ENCODE results near the gene PTPN5.

PTPN5 gene

DNA sequence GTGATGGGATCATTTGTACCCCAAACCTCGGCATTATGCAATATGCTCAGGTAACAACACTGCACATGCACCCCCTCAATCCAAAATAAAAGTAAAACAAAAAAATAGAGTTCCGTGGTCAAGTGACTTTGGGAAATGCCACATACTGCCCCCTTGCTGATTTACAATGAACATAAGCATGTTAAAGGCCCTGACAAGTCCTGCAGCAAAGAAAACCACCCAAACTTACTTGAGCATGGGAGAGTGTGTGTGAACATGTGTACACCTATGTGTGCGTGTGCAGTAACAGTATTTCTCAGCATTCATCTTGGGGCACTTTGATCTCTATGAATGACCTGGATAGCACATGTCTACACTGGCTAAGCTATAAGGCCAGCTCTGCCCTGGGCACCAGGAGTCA lies 49.8 kb downstream of the PTPN5 start:
- DNase-seq (ENCODE audit: low read depth in 3 of 3): no peak

DNA sequence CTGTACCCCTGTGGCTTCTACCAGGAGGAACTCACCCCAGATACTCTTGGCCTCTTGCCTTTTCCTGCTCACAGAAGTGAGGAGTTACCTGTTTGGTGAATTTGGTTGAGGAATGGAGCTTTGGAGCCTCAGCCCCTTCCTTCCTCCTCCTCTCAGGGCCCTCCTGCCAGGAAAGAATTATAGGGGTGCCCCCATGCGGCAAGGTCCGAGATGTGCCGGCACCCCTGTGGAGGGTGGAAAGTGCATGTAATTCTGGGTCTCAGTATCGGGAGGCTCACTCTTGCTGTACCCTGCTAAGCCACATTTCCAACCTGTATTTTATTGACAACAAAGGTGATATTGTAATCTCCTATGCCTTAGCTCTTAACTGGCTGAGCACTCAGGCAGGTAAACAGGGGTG lies 51.9 kb downstream of the PTPN5 start:
- DNase-seq (ENCODE audit: low read depth in 3 of 3): no peak

DNA sequence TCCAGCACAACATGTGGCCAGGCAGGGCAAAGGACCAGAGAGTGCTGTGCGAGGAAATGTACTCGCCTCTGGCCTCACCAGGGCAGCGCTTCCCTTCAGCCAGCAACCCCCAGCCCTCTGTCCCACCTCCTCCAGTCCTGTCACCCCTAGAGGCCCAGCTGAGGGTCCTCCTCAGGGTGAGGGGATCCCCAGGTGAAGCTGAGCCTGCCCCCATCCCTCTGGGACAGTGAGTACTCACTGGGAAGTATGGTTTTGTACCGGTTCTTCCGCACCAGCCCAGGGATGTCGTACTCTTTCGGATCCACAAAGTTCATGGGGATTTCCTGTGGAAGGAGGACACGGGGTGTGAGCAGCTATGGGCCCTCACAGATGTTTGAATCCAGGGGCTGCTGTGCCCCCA lies 54.0 kb downstream of the PTPN5 start:
- no peak for DNase-seq (ENCODE audit: low read depth in 3 of 3)

DNA sequence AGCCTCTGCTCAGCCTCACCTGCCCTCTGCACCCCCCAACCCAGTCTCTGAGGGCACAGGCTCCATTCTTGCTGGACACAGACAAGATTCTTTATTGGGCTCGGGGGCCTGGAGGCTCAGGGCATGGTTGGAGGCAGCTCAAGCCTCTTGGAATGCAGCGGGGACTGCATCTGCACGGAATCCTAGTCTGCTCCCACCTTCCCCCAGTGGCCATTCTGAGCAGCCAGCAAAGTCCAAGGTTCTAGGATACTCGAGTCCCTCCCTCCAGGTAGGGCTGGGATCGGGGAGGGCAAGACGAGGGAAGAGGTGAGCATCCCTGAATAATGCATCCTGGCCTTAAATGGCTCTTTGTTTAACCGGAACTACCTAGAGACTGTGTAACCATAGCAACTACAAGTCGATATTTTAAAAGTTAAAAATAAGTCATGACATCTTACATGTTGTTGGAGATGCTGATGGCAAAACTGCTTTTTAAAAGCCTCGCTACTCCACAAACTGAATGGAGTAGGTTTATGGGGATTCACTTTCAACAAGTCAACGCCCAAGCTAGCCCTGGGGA lies 54.9 kb downstream of the PTPN5 start:
- no peak for DNase-seq (ENCODE audit: low read depth in 3 of 3)

DNA sequence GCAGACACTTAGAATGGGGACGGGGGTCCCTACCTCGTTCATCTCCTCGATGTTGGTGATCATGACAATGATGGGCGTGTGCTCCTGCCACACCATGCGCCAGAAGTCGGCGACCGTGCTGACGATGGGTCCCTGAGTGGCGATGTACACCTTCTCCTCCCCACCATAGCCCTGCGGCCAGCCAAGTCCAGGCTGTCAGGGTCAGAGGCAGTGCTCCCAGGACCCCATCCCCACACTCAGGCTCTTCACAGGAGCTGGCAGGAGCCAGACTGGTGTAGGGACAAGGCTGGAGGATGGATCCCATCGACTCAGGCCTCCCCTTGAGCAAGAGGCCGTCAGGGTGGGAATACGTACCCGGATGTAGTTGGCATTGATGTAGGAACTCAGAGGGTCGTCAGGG lies 58.4 kb downstream of the PTPN5 start:
- no peak for DNase-seq (ENCODE audit: low read depth in 3 of 3)

DNA sequence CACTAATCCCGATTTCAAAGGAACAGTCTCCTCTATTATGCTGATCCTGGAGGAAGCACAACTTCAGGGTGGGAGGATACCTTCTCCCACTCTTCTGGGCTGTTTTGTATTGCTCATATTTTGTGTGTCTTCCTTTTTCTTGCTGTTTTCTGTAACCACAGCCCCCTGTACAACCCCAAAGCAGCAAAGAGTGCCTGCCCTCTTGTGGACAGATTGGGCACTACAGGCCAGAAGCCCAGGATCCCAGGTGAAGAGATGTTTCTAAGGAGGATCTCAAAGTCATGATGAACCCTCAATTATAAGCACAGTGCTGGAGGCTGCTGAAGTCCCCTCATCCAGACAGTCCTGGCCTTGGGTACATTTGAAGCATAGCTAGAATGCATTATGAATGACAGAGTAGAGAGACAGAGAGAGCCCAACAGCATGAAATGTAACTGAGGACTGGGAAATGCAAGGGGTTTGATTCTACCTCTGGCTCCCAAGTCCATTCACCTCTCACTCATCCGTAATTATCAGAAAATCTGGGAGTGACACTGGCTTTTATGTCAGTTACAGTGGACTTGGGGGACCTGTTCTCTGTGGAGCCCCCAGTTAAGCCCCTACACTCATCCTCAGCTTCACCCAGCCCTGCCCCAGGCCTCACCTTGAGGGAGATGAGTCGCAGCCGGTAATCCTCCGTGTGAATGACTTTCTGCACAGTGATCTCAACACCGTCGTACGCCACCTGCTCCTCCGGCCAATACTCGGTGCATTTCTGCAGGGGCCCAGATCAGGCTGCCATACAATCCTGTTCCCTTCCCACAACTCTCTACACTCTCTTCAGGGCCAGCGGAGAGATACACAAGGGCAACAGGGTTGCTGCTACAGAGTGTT lies 59.4 kb downstream of the PTPN5 start:
- DNase-seq (ENCODE audit: low read depth in 3 of 3): peak in 1 of 3 donors; percentile 47

DNA sequence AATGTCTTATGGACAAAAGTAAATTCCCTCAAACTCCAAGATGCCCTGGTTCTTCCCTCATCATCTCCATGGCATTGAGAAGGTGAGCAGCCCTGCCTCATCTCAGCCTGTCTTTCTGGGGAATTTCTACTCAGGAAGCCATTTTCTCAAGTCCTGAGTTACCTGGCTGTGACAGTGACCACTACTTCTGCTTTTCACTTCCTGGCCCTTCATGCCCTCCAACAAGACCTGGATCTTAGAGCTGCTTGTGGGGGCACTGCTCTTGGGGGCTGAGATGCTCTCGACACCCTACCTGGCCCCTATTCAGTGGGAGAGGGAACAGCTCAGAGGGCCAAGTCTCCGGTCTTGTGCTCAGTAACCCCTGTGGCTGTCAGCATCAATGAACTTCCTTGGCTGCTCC lies 60.2 kb downstream of the PTPN5 start:
- no peak for DNase-seq (ENCODE audit: low read depth in 3 of 3)

DNA sequence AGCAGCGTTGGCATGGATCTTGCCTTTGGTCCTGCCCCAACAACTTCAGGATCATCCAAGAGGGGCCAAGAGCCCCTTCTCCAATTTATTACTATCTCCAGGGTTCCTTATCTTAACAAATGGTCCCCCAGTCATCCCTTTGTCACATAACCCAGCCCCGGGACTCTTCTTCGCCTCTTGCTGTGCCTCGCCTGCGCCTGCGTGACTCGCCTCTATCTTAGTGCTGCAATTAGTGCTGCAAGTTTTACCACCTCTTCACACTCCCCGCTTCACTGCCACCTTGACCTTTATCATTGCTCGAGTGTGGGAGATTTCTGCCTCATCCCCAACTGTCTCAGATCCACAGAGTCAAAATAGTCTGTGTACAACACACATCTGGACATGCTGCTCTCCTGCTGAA lies 61.6 kb downstream of the PTPN5 start:
- no peak for DNase-seq (ENCODE audit: low read depth in 3 of 3)

DNA sequence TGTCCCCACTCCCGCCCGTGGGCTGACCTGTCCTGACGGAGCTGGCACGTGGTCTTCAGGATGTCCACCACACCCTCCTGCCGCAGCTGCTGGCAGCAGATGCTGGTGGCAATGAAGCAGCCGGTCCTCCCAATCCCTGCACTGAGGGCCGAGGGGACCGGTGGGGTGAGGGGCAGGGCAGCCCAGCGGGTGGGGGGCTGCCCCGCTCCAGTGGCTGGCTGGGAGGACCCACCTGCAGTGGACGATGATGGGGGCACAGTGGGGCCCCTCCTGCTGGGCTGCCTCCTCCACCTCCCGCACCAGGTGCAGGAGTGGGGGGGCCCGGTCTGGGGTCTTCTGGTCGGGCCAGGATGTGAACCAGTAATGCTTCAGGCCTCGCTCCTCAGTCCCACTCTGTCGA lies 62.2 kb downstream of the PTPN5 start:
- DNase-seq (ENCODE audit: low read depth in 3 of 3): no peak

DNA sequence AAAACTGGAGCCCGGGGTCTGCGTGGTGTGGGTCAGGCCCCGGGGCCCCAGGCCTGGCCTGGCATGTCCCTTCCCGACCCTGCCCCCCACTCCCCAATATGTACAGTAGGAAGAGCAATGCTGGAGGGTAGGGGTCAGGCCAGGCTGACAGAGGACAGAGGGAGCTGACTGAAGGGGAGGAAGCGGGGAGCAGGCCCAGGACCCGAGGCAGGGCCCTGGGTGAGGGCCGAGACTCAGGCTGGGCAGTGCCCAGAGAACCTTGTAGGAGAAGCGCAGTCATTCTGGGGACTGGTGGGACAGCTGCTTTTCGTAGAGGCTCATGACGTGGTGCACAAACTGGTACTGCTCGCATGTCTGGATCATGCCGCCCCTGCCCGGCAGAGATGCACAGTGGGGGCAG lies 62.9 kb downstream of the PTPN5 start:
- DNase-seq (ENCODE audit: low read depth in 3 of 3): no peak

DNA sequence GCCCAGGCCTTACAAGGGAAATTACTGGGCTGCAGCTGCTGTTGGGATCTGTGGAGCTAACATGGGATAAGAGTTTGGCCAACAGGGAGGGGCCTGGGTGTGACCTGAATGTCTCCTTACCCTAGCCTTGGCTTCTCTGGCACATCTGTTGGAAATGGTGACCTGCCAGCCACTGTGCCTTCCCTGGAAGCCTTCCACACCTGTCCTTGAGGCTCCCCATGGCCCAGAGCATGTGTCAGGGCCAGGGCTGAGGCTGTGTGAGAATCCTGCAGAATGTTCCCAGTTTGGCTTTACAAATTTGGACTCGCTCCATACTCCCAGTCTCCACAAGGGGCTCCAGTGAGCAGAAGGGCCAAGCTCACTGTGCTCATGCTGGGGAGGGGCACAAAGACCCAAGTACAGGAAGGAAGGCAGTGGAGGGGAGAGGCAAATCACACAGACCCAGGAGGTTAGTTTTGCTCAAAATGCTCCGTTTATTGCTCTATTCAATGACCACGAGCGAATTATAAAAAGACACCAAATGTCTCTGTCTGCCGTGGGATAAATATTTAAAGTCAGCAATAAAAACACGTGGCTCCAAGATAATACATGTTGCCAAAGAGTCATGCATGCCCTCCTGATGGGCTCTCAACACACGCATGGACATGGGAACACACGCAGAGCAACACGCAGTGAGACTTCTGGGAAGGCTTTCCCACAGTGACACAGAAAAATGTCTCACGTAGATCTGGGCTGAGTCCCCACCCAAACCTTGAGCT lies 63.9 kb downstream of the PTPN5 start:
- peak in 1 of 3 donors; percentile 52 for DNase-seq (ENCODE audit: low read depth in 3 of 3)

DNA sequence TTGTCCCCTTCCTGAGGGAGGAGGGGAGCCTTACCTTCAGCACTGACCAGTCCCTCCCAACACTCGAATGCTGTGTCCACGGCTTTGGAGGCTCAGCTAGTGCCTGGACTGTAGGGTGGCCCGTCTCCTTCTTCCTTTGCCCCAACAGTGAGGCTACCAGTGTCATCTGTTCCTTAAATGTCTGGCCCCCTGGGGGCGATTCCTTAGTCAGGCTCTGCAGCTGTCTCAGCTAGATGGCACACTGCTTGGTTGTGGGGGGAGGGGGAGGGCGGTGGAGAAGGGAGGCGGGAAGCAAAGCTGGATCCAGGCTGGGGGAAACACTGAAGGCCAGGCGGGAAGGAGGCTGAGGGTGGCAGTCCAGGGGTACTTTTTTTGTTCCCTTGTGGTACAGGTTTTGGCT lies 65.6 kb downstream of the PTPN5 start, which contains the start of gene IGSF22:
TSS of gene IGSF22 (minus strand) at position 149 of the 400 bp plus-strand sequence. CDS start 1,952 bp downstream, outside the sequence.
- DNase-seq (ENCODE audit: low read depth in 3 of 3): no peak

DNA sequence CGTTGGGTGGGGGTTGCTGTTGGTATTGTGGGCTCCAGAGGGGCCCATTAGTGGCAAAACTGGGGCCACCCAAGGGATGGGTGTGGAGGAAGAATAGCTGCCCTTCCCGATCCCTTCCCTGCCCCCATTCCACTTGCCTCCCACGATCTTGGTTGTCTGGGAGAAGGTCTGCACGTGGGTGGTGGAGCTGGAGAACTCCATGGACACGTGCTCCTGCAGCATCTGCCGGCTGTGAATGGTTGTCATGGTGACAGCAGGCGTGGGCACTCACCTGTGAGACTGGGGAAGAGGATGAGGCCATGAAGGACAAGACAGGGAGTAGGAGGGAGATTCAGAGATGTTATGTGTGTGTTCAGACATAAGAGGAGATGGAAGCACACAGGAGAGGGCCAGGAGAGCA lies 67.6 kb downstream of the PTPN5 start:
- DNase-seq (ENCODE audit: low read depth in 3 of 3): no peak

DNA sequence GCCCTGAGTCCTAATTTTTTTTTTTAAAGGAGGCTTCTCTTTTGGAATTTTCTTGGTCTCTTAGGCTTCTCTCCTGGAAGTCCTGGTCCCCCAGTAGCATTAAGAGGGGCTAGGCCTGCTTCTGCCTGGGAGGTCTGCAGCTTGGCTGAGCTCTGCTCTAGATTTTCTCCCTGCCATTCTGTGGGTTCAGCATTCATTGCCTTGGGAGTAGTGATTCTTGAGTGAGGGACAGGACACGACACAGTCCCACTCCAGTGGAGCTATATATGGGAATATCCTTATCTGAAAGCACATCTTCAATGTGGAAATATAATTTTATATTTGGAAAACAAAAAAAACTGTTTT lies 69.3 kb downstream of the PTPN5 start:
- no peak for DNase-seq (ENCODE audit: low read depth in 3 of 3)

DNA sequence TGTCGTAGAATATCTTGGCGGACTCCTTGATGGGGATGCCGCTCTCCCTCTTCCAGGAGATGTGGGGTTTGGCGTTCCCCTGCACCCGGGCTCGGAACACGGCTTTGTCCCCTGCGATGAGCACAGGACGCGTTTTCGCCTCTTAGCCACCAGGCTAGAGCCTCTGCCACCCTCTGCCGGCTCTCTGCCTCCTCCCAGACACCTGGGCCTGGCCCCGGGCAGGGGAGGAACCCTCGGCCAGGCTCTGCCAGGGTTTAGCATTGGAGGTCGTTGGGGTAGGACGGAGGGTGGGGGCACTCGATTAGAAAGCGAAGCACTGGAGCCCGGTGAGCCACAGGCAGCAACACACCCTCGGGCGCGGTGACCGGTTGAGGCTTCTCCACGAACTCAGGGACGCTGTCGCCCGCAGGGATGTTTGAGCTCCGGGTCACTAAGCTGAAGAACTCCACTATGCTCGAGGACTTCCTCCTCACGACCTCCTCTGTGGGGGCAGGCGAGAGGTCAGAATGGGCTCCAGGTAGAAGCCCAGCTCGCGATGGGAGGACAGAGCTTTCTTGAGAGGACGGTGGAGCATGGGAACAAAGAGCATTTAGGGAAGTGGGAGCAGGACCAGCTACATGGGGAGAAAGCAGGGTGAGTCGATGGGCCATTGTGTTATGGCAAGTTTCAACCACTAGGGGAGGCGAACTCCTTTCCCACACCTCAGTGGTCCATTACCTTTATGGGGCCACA lies 69.9 kb downstream of the PTPN5 start:
- DNase-seq (ENCODE audit: low read depth in 3 of 3): peak in 1 of 3 donors; percentile 55

DNA sequence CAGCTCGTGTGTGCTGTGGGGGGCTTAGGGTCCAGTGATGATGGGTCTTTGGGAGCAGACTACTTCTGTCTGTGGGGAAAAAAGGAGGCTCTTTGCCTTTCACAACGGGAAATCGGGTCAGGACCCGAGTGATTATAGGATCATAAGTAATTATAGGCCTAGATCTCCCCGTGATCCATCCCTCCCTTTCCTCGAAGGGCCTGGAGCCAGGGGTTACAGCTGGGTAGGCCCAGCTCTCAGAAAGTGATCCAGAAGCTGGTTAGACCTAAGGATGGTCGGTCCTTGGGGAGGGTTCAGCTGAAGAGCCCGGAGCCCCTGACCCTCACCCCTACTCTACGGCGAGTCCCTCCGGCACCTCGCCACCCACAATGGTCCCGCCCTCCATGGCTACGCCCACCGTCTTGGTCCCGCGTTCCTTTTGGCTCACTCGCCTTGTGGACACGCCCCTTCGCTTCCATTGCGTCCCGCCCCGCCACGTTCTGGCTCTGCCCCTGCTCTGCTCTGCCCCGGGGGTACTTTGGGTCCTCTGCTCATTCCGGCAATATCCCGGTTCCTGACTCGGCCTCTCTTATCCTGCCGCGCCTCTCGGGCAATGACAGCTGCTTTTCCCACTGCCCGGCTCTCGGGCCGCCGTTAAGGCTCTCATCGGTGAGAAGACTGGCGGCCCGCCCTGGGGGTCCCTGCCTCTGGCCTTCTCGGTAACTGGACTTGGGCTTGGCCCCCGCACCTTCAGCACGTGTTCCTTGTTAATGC lies 70.6 kb downstream of the PTPN5 start:
- DNase-seq (ENCODE audit: low read depth in 3 of 3): peak; percentile 52 to 83 (median 58)

DNA sequence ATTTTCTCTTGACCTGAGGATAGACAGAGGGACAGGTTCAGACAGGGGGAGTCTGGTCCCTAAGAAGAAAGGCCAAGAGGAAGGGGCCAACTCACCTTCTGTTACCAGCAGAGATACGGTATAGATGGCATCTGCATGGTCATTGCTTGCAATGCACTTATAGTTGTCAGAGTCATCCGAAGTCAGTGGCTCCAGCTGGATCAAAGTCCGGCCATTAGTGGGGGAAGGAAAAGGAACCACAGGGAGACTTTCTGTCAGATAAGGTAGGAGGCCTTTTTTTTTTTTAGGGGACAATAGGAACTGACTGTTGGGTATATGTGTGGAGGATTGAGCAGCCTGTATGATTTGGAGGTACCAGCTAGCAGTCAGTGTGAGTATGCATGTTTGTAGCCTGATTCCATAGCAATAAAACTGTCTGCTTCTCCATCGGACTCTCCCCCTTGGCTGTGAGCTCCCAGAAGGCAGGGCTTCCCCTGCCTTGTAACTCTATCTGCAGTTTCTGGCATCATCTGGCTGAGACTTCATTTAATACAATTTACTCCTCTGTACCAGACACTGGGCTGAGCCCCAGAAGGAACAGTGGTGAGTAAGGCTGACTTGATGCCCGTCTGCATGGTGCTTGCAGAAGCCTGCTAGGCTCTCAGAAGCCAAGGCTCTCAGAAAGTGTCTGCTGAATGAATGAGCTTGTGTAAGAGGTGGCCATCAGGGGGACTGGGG lies 71.3 kb downstream of the PTPN5 start:
- DNase-seq (ENCODE audit: low read depth in 3 of 3): no peak

DNA sequence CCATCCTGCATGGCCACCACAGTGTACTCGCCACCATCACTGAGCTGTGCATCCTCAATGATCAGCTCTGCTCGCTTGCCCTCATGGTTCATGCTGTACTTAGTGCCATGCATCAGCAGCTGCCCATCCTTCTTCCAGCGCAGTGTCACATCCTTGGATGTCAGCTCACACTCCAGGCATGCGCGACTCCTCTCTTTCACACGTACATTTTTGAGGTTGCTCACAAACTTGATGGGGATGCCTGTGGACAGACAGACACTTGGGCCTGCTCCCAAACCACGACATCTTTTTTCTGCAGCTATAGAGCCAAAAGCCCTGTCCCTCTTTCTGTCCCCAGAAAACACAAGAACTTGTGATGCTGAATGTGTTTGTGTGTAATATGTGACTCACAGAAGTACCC lies 76.1 kb downstream of the PTPN5 start:
- no peak for DNase-seq (ENCODE audit: low read depth in 3 of 3)

DNA sequence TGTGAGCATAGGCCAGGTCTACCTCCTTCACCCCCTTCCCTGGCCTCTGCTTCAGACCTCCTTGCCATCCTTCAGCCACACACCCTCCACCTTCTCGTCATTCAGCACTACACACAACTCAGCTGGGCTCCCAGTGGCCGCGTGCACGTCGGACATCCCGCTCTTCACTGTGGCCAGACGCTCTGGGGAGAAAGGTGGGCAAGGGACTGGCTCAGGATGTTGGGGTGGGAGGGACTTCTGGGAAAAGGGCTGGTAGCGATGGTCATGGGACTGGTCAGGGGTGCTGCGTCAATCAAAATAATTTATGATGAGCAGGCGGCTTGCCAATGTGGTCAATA lies 77.2 kb downstream of the PTPN5 start:
- no peak for DNase-seq (ENCODE audit: low read depth in 3 of 3)

DNA sequence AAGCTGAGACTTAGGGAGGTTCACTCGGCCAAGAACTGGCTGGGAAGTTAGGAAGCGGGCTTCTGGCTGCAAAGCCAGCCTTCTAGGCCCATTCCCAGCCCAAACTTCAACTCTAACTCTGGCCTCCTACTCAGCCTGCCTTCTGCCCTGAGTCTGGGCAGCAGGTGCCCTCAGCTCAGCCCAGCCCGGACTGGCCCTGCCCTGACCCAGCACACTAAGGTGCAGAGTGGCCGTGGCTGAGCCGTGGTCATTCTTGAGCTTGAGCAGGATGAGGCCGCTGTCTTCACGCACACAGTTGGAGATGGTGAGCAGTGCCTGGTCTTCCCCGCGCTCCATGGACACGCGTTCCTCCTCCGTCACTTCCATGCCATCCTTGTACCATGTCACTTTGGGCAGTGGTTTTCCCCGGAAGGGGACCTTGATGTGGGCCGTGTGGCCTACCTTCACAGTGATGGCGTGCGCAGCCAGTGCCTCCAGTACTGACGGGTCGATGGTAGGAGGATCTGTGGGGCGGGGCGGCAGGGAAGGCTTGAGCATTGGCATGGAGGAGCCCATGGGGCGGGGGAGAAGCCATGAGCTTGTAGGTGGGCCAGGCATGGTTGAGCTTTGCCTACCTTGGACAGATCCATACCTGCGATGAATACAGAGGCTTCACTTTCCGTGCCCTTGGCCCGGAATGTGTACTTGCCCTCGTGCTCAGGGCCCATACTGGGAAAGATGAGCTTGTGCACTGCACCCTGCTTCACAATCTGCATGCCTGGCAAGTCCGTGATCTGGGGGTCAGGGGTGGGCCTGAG lies 77.8 kb downstream of the PTPN5 start:
- DNase-seq (ENCODE audit: low read depth in 3 of 3): no peak
